Neural cell (in vitro differentiated cells): ENCODE measurements around the gene CADPS2. TPM values are rescaled to one million over a fixed set of nuclear protein-coding genes. Genes with fewer than 3 reads are reported as not detected.

Experiments used
- H2AFZ ChIP-seq: fragments of 200-600, 300-800 bp; sonication (generic), shearing (Covaris generic); 2 replicates; pipeline ENCODE4 v1.6.0; 2014; ENCODE audit warnings: low read depth, mild to moderate bottlenecking, antibody characterized with exemption, low read length, moderate library complexity
- H3F3A ChIP-seq: fragments of 200-600 bp; shearing (Covaris generic); 2 replicates; pipeline ENCODE4 v1.6.1; 2016; ENCODE audit warnings: mild to moderate bottlenecking, moderate library complexity, mixed read lengths, antibody characterized with exemption, low read length; ENCODE audit not compliant: insufficient read depth, poor library complexity, severe bottlenecking
- H3K27ac ChIP-seq: fragments of 200-600, 300-800 bp; sonication (generic), shearing (Covaris generic); 2 replicates; pipeline ENCODE4 v1.5.1; 2014; ENCODE audit warnings: mild to moderate bottlenecking, low read length, moderate library complexity
- H3K27me3 ChIP-seq: fragments of 300-800, 200-600 bp; sonication (generic), shearing (Covaris generic); 2 replicates; pipeline ENCODE4 v1.6.0; 2014; ENCODE audit warnings: mild to moderate bottlenecking, low read depth, low read length, moderate library complexity; ENCODE audit not compliant: insufficient read depth
- H3K36me3 ChIP-seq: fragments of 300-800, 200-600 bp; sonication (generic), shearing (Covaris generic); 2 replicates; pipeline ENCODE4 v1.5.1; 2014; ENCODE audit warnings: mild to moderate bottlenecking, antibody characterized with exemption, low read length, moderate library complexity; ENCODE audit not compliant: insufficient read depth
- H3K4me2 ChIP-seq: fragments of 300-800, 200-600 bp; sonication (generic), shearing (Covaris generic); 2 replicates; pipeline ENCODE4 v1.6.0; 2014; ENCODE audit warnings: mild to moderate bottlenecking, low read length
- H3K4me3 ChIP-seq: fragments of 300-800, 200-600 bp; sonication (generic), shearing (Covaris generic); 2 replicates; pipeline ENCODE4 v1.5.1; 2014; ENCODE audit warnings: mild to moderate bottlenecking, low read length, moderate library complexity
- H3K79me2 ChIP-seq: fragments of 200-600 bp; shearing (Covaris generic); replicated peaks from 2 replicates; pipeline ENCODE4 v1.6.0; 2014; ENCODE audit warnings: mild to moderate bottlenecking, low read length, moderate library complexity; ENCODE audit not compliant: insufficient read depth
- H3K9ac ChIP-seq: fragments of 300-800, 200-600 bp; sonication (generic), shearing (Covaris generic); 2 replicates; pipeline ENCODE4 v1.6.1; 2016; ENCODE audit warnings: mild to moderate bottlenecking, low read length, mixed read lengths
- H3K9me2 ChIP-seq: fragments of 200-600 bp; shearing (Covaris generic); 2 replicates; pipeline ENCODE4 v1.6.1; 2016; ENCODE audit warnings: mild to moderate bottlenecking, low read length, mixed read lengths; ENCODE audit not compliant: insufficient read depth
- H3K9me3 ChIP-seq: fragments of 200-600, 300-800 bp; sonication (generic), shearing (Covaris generic); 2 replicates; pipeline ENCODE4 v1.6.1; 2016; ENCODE audit warnings: mild to moderate bottlenecking, mixed run types, low read length, moderate library complexity, mixed read lengths
- H4K20me1 ChIP-seq: fragments of 200-600 bp; shearing (Covaris generic); 2 replicates; pipeline ENCODE4 v1.6.1; 2016; ENCODE audit warnings: mild to moderate bottlenecking, mixed run types; ENCODE audit not compliant: insufficient read depth
- EP300 ChIP-seq: fragments of 450-650 bp; conservative IDR thresholded peaks from 2 replicates; pipeline ENCODE4 v1.6.1; 2014; ENCODE audit warnings: antibody characterized with exemption, mild to moderate bottlenecking, moderate library complexity; ENCODE audit not compliant: poor library complexity, severe bottlenecking
- EZH2 ChIP-seq: fragments of 200-600, 300-800 bp; shearing (Covaris generic), sonication (generic); IDR thresholded peaks from 2 replicates; pipeline ENCODE4 v1.6.1; 2014; ENCODE audit warnings: antibody characterized with exemption, low read length, borderline replicate concordance, mild to moderate bottlenecking; ENCODE audit not compliant: insufficient read depth, poor library complexity, severe bottlenecking
- MXI1 ChIP-seq: fragments of 450-650 bp; conservative IDR thresholded peaks from 2 replicates; pipeline ENCODE4 v1.6.1; 2014; ENCODE audit warnings: antibody characterized with exemption, mild to moderate bottlenecking; ENCODE audit not compliant: poor library complexity, severe bottlenecking
- POLR2AphosphoS5 ChIP-seq: IDR thresholded peaks from 2 replicates; pipeline ENCODE4 v1.6.1; 2012
- RAD21 ChIP-seq: fragments of 450-650 bp; conservative IDR thresholded peaks from 2 replicates; pipeline ENCODE4 v1.6.1; 2014; ENCODE audit warnings: antibody characterized with exemption, mild to moderate bottlenecking, moderate library complexity
- SMC3 ChIP-seq: fragments of 450-650 bp; conservative IDR thresholded peaks from 2 replicates; pipeline ENCODE4 v1.6.1; 2014; ENCODE audit warnings: antibody characterized with exemption, mild to moderate bottlenecking, moderate library complexity; ENCODE audit not compliant: poor library complexity
- TAF1 ChIP-seq: IDR thresholded peaks from 2 replicates; pipeline ENCODE4 v1.6.1; 2012; ENCODE audit warnings: low read depth
- polyA plus RNA-seq: library from polyadenylated mRNA; depleted of rRNA; stranded (reverse); fragments of >200 nt; gene quantifications from 2 replicates; pipeline ENCODE4 v1.2.3, GENCODE V29; 2014
- TF ChIP-seq, protein P1 (sequence below): IDR thresholded peaks from 2 replicates; pipeline ENCODE4 v1.6.1; 2012; ENCODE audit warnings: borderline replicate concordance
- TF ChIP-seq, protein P2 (sequence below): fragments of 450-650 bp; IDR thresholded peaks from 2 replicates; pipeline ENCODE4 v1.5.1; 2014; ENCODE audit warnings: antibody characterized with exemption, mild to moderate bottlenecking, moderate library complexity; ENCODE audit not compliant: poor library complexity, severe bottlenecking

Gene CADPS2
- polyA plus RNA-seq, 1 donor from 2014 or later: 5.9 TPM

DNA sequence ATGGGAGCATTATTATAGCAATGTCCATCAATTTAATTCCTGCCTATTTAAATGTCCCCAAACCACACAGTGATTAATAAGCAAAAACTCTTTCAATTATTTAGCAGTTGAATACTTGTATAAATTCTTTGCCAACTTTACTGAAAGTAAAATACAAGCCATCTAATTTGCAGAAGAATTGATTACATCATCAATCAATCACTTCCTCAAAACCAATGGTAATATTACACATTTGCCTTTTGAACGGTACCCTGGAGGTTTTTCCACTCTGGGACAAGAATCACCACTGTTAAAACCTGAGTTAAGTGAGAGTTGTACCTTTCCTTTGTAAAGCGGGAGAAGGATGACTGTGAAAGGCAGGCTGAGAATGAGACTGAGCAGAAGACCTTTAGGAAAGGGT is 280.3 kb downstream of the CADPS2 start:
- Histone ChIP-seq H3K36me3 (no peaks in the 10 kb centered on the region), H3K9me2 (no peaks in the 10 kb centered on the region), H4K20me1 (no peaks in the 10 kb centered on the region), H3K4me2 (no peak overlapping the region), H3K9ac (no peak overlapping the region), H3F3A (no peaks in the 10 kb centered on the region), H2AFZ (no peak overlapping the region), H3K27ac (no peak overlapping the region), H3K27me3 (no peaks in the 10 kb centered on the region), H3K9me3 (no peaks in the 10 kb centered on the region), H3K4me3 (no peak overlapping the region), H3K79me2 (no peaks in the 10 kb centered on the region)
- TF ChIP-seq SMC3 (no peak), MXI1 (no peak), TAF1 (no peak), EZH2 (no peak), RAD21 (no peak), EP300 (no peak), POLR2AphosphoS5 (no peak)
- TF ChIP-seq, protein P1, sequence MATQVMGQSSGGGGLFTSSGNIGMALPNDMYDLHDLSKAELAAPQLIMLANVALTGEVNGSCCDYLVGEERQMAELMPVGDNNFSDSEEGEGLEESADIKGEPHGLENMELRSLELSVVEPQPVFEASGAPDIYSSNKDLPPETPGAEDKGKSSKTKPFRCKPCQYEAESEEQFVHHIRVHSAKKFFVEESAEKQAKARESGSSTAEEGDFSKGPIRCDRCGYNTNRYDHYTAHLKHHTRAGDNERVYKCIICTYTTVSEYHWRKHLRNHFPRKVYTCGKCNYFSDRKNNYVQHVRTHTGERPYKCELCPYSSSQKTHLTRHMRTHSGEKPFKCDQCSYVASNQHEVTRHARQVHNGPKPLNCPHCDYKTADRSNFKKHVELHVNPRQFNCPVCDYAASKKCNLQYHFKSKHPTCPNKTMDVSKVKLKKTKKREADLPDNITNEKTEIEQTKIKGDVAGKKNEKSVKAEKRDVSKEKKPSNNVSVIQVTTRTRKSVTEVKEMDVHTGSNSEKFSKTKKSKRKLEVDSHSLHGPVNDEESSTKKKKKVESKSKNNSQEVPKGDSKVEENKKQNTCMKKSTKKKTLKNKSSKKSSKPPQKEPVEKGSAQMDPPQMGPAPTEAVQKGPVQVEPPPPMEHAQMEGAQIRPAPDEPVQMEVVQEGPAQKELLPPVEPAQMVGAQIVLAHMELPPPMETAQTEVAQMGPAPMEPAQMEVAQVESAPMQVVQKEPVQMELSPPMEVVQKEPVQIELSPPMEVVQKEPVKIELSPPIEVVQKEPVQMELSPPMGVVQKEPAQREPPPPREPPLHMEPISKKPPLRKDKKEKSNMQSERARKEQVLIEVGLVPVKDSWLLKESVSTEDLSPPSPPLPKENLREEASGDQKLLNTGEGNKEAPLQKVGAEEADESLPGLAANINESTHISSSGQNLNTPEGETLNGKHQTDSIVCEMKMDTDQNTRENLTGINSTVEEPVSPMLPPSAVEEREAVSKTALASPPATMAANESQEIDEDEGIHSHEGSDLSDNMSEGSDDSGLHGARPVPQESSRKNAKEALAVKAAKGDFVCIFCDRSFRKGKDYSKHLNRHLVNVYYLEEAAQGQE: no peak
- TF ChIP-seq, protein P2, sequence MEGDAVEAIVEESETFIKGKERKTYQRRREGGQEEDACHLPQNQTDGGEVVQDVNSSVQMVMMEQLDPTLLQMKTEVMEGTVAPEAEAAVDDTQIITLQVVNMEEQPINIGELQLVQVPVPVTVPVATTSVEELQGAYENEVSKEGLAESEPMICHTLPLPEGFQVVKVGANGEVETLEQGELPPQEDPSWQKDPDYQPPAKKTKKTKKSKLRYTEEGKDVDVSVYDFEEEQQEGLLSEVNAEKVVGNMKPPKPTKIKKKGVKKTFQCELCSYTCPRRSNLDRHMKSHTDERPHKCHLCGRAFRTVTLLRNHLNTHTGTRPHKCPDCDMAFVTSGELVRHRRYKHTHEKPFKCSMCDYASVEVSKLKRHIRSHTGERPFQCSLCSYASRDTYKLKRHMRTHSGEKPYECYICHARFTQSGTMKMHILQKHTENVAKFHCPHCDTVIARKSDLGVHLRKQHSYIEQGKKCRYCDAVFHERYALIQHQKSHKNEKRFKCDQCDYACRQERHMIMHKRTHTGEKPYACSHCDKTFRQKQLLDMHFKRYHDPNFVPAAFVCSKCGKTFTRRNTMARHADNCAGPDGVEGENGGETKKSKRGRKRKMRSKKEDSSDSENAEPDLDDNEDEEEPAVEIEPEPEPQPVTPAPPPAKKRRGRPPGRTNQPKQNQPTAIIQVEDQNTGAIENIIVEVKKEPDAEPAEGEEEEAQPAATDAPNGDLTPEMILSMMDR: no peak

DNA sequence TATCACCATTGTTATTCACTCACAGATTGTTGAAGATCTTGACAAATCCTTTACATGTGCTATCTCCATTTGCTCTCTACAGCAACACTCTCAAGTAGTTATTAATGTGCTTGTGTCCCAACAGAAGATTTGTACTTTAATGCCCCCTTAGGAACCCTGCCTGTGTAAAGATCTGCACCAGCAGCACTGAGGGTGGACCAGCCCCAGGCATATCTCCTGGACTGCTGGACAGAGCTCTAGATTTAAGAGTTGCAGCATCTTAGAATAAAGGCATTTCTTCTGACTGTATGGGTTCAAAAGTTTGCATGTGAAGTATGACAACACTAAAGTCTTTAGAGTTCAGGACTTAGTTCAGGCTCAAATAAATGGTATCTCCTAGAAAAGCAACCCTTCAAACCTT is 282.0 kb downstream of the CADPS2 start:
- H3K9me2 ChIP-seq: no peaks in the 10 kb centered on the region
- no peak overlapping the region for H3K4me2 ChIP-seq
- no peak for TF ChIP-seq EZH2
- TF ChIP-seq RAD21: no peak
- TF ChIP-seq TAF1: no peak
- no peak for TF ChIP-seq POLR2AphosphoS5
- no peak for TF ChIP-seq MXI1
- TF ChIP-seq, protein P1: no peak
- TF ChIP-seq SMC3: no peak
- TF ChIP-seq EP300: no peak
- TF ChIP-seq, protein P2: no peak
- H3K27ac ChIP-seq: no peak overlapping the region
- H3K9me3 ChIP-seq: no peaks in the 10 kb centered on the region
- no peaks in the 10 kb centered on the region for H3F3A ChIP-seq
- no peaks in the 10 kb centered on the region for H3K27me3 ChIP-seq
- no peaks in the 10 kb centered on the region for H3K79me2 ChIP-seq
- H3K4me3 ChIP-seq: no peak overlapping the region
- H2AFZ ChIP-seq: no peak overlapping the region
- no peaks in the 10 kb centered on the region for H3K36me3 ChIP-seq
- no peaks in the 10 kb centered on the region for H4K20me1 ChIP-seq
- H3K9ac ChIP-seq: no peak overlapping the region
